KMS-11 (cell line): ENCODE measurements around the gene TPD52L2.
A peak's percentile ranks its signal among the peaks of the same experiment; 100 is the strongest.
"Not testable (repeated sequence)": the region's sequence is repeated elsewhere in the genome, so short reads cannot be mapped to it uniquely, and the experiment has no call there.

Source experiments
- H2AFZ ChIP-seq: fragments of 200-600 bp; sonication (generic); 2 replicates; pipeline ENCODE4 v1.6.1; 2016; ENCODE audit warnings: antibody characterized with exemption, mixed run types, low read depth
- H3K27ac ChIP-seq: fragments of 200-600 bp; sonication (generic); 2 replicates; pipeline ENCODE4 v1.6.1; 2016; ENCODE audit warnings: mild to moderate bottlenecking, mixed run types
- H3K27me3 ChIP-seq: fragments of 200-600 bp; sonication (generic); 2 replicates; pipeline ENCODE4 v1.6.1; 2017; ENCODE audit warnings: mild to moderate bottlenecking, low read depth, mixed run types, moderate library complexity; ENCODE audit not compliant: insufficient read depth
- H3K36me3 ChIP-seq: fragments of 200-600 bp; sonication (generic); 2 replicates; pipeline ENCODE4 v1.6.1; 2017; ENCODE audit warnings: mild to moderate bottlenecking, mixed run types; ENCODE audit not compliant: insufficient read depth
- H3K4me1 ChIP-seq: fragments of 200-600 bp; sonication (generic); 2 replicates; pipeline ENCODE4 v1.6.1; 2016; ENCODE audit warnings: mild to moderate bottlenecking, low read depth, mixed run types; ENCODE audit not compliant: poor library complexity, severe bottlenecking
- H3K4me2 ChIP-seq: fragments of 200-600 bp; sonication (generic); 2 replicates; pipeline ENCODE4 v1.7.0; 2016; ENCODE audit warnings: mild to moderate bottlenecking, mixed run types
- H3K4me3 ChIP-seq: fragments of 200-600 bp; sonication (generic); IDR thresholded peaks from 2 replicates; pipeline ENCODE4 v1.6.1; 2017; ENCODE audit warnings: low read depth, low read length, mixed read lengths; ENCODE audit not compliant: insufficient read depth
- H3K79me2 ChIP-seq: fragments of 200-600 bp; sonication (generic); 2 replicates; pipeline ENCODE4 v1.6.1; 2016; ENCODE audit warnings: low read depth, mixed run types; ENCODE audit not compliant: insufficient read depth
- H3K9ac ChIP-seq: fragments of 200-600 bp; sonication (generic); 2 replicates; pipeline ENCODE4 v1.6.1; 2016; ENCODE audit warnings: mild to moderate bottlenecking, mixed run types
- H4K20me1 ChIP-seq: fragments of 200-600 bp; sonication (generic); 2 replicates; pipeline ENCODE4 v1.6.1; 2016; ENCODE audit warnings: mild to moderate bottlenecking, mixed run types; ENCODE audit not compliant: insufficient read depth
- TF ChIP-seq, protein P1 (sequence below): fragments of 200-600 bp; sonication (generic); conservative IDR thresholded peaks from 2 replicates; pipeline ENCODE4 v1.6.1; 2017; ENCODE audit warnings: low read depth, mild to moderate bottlenecking, antibody characterized with exemption, low read length, moderate library complexity, mixed read lengths

TPD52L2 gene

DNA sequence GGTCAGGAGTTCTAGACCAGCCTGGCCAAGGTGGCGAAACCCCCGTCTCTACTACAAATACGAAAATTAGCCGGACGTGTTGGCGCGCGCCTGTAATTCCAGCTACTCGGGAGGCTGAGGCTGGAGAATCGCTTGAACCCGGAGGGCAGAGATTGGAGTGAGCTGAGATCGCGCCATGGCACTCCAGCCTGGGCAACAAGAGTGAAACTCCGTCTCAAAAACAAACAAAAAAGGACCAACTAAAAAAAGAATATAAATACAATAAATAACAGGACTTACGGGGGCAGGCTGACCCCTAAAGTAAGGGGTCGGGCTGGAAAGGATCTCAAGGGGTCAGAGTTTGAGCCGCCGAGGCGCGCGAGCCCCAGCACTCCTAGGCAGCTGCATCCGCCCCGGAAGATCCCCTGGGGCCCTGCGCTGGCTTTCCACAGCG, 509 bp upstream of the TPD52L2 start:
- Histone ChIP-seq H2AFZ (peak overlapping the region; percentile 66), H3K4me2 (peak overlapping the region; percentile 60), H3K27ac (peak overlapping the region; percentile 56), H3K27me3 (no peaks in the 10 kb centered on the region), H4K20me1 (0 out of 2 replicates have a peak, but pooled peaks cover 3% of the 10 kb centered on the region), H3K4me1 (peaks cover 13% of the 10 kb centered on the region), H3K79me2 (peaks cover 32% of the 10 kb centered on the region), H3K36me3 (no peaks in the 10 kb centered on the region), H3K4me3 (no peak overlapping the region), H3K9ac (peak overlapping the region; percentile 71; the same call in 1 of the 2 replicates)
- TF ChIP-seq, protein P1, sequence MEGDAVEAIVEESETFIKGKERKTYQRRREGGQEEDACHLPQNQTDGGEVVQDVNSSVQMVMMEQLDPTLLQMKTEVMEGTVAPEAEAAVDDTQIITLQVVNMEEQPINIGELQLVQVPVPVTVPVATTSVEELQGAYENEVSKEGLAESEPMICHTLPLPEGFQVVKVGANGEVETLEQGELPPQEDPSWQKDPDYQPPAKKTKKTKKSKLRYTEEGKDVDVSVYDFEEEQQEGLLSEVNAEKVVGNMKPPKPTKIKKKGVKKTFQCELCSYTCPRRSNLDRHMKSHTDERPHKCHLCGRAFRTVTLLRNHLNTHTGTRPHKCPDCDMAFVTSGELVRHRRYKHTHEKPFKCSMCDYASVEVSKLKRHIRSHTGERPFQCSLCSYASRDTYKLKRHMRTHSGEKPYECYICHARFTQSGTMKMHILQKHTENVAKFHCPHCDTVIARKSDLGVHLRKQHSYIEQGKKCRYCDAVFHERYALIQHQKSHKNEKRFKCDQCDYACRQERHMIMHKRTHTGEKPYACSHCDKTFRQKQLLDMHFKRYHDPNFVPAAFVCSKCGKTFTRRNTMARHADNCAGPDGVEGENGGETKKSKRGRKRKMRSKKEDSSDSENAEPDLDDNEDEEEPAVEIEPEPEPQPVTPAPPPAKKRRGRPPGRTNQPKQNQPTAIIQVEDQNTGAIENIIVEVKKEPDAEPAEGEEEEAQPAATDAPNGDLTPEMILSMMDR, result peak; percentile 26; the same call in 1 of the 2 replicates

DNA sequence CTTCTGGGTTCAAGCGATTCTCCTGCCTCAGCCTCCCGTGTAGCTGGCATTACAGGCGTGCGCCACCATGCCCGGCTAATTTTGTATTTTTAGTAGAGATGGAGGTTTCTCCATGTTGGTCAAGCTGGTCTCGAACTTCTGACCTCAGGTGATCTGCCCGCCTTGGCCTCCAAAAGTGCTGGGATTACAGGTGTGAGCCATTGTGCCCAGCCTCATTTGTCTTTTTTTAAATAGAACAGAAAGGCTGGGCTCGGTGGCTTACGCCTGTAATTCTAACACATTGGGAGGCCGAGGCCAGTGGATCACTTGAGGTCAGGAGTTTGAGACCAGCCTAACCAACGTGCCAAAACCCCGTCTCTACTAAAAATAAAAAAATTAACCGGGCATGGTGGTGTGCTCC, 2.0 kb downstream of the TPD52L2 start:
- H3K27ac ChIP-seq, H3K27me3 ChIP-seq, H4K20me1 ChIP-seq, H3K4me2 ChIP-seq, H2AFZ ChIP-seq, H3K4me3 ChIP-seq, H3K9ac ChIP-seq, H3K36me3 ChIP-seq: not testable (repeated sequence)
- peaks cover 32% of the 10 kb centered on the region for H3K79me2 ChIP-seq
- peaks cover 13% of the 10 kb centered on the region for H3K4me1 ChIP-seq

DNA sequence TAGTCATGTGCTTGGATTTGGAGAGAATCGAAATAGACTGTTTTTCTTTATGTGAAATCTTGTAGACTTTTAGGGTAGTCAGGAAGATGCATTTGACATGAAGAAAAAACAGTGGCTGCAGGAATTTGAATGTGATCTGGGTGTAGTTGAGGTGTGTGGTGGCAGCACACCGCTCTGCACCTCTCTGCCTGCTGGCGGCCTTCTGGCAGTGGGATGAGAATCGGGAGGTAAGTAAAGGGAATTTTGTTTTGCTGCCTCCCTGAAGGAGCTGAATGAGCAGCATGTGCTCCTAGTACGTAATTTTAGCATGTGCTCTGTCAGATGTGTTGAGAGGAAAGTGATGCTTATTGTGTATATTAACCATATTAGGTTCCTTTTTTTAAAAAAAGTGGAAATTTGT, 3.2 kb downstream of the TPD52L2 start:
- TF ChIP-seq, protein P1, result no peak
- H3K9ac ChIP-seq, result no peak overlapping the region
- H4K20me1 ChIP-seq, result 0 out of 2 replicates have a peak, but pooled peaks cover 3% of the 10 kb centered on the region
- no peak overlapping the region for H3K4me3 ChIP-seq
- peaks cover 12% of the 10 kb centered on the region for H3K4me1 ChIP-seq
- H3K79me2 ChIP-seq, result peaks cover 36% of the 10 kb centered on the region
- H2AFZ ChIP-seq, result no peak overlapping the region
- H3K36me3 ChIP-seq, result peaks cover 2% of the 10 kb centered on the region; the same call in 1 of the 2 replicates
- no peak overlapping the region for H3K27ac ChIP-seq
- H3K4me2 ChIP-seq, result no peak overlapping the region
- H3K27me3 ChIP-seq, result no peaks in the 10 kb centered on the region

DNA sequence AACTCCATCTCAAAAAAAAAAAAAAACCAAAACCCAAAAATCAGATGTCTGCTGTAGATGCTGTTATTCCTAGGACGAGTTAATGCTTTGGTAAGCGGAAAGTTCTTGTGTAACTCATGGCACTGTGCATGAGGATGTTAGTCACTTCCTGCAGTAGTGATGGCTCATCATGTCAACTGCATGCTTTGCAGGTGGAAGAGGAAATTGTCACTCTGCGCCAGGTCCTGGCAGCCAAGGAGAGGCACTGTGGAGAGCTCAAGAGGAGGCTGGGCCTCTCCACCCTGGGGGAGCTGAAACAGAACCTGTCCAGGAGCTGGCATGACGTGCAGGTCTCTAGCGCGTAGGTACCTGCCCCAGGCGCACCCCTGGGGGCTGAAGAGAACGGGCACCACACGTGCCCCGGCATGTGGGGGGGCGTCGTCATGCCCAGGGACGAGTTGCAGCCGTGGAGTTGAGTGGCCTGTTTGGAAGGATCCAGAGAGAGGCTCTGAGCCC, 8.5 kb downstream of the TPD52L2 start:
- Histone ChIP-seq H3K27me3 (no peaks in the 10 kb centered on the region), H3K79me2 (peaks cover 4% of the 10 kb centered on the region; the same call in 1 of the 2 replicates), H3K4me1 (no peaks in the 10 kb centered on the region), H2AFZ (no peak overlapping the region), H3K9ac (no peak overlapping the region), H3K36me3 (peaks cover 7% of the 10 kb centered on the region; the same call in 1 of the 2 replicates), H3K4me2 (no peak overlapping the region), H3K4me3 (no peak overlapping the region), H4K20me1 (no peaks in the 10 kb centered on the region), H3K27ac (no peak overlapping the region)
- TF ChIP-seq, protein P1, result no peak

DNA sequence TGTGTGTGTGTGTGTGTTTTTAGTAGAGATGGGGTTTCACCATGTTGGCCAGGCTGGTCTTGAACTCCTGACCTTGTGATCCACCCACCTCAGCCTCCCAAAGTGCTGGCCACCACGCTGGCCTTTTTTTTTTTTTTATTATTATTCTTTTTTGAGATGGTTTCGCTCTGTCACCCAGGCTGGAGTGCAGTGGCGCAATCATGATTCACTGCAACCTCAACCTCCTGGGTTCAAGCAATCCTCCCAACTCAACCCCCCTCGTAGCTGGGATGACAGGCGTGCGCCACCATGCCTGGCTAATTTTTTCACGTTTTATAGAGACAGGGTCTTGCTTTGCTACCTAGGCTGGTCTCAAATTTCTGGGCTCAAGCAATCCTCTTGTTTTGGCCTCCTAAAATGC, 9.2 kb downstream of the TPD52L2 start:
- H3K27ac ChIP-seq, H3K79me2 ChIP-seq, H3K4me3 ChIP-seq, H2AFZ ChIP-seq, H3K36me3 ChIP-seq, H3K27me3 ChIP-seq, H4K20me1 ChIP-seq, H3K9ac ChIP-seq, H3K4me1 ChIP-seq, H3K4me2 ChIP-seq: not testable (repeated sequence)
